ENCODE measurements around the gene AMPD3. TPM values are rescaled to one million over a fixed set of nuclear protein-coding genes. Genes with fewer than 3 reads are reported as not detected.

The AMPD3 gene
- polyA plus RNA-seq, 1 donor, result 5.0 TPM

DNA sequence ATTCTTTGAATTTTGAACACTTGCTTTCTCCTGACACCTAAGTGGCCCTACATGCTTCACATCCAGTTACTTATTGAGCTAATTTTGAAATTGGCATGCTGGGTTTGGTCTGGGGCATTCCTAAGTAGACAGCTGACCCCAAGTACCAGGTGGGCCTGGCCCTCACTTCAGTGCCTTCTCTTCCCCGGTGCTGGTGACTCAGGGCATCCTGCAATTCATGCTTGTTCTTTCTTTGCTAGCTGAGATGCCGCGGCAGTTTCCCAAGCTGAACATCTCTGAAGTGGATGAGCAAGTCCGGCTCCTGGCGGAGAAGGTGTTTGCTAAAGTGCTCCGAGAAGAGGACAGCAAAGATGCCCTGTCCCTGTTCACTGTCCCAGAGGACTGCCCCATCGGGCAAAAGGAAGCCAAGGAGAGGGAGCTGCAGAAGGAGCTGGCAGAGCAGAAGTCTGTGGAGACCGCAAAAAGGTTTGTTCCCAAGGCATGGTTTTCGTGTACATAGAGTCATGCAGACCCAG, 6.3 kb downstream of the AMPD3 start:
- DNase-seq, result no peak

DNA sequence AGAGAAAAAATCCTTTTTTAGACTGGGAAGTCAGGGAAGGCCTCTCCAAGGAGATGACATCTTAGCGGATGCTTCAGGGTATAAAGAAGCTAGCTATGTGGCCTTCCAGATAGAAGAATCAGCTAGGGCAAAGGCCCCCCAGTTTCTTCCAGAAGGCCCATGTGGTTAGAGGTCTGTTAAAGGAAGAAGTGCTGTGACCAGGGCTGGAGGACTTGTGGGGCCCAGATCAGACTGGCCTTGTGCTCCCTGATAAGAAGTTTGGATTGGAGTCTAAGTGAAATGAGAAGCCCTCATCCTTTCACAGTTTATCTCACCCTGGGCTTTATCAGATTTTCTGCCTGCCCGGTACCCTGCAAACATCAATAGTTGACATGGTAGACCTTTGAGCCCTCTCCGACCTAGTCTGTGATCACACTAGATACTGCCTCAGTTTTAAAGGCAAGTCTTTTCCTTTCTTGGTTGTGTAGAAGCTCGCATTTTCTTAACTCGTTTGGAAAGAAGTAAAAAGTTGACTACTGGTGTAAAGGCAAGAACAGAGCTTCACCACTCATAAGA, 7.8 kb downstream of the AMPD3 start:
- no peak for DNase-seq

DNA sequence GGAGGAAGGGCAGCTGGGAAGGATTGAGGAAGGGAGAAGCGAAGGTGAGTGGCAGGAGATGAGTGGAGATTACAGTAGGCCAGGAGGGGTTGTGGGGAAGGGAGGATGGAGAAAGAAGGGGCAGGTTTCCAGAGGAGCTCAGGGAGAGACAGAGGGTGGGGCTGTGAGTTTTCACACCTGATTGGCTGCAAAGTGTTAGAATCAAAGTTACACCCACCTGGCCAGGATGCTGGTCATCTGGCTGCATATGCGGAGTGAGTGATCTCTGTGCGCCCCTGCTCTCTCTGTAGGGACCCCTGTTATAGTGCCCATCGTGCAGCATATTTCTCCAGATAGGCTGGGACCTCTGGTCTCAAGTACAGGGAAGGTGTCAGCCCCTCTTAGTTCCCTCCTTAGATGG, 18.3 kb downstream of the AMPD3 start:
- DNase-seq, result no peak

DNA sequence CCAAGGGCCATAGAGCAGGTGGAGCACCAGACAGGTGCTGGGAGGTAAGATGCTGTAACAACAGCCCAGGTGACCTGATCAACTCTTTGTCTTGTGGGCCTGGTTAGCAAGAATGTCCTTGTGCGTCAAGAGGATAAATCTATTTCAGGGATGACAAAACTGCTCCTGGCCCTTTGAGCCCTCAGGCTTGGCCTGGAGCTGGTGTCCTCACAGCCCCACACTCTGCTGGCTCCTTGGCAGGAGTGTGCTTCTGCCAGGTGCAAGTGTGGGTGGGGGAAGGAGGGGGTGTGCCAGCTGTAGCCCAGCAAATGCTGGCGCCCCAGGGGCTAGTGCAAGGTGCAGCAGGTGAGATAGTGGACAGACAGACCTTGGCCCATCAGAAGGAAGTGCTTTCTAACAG, 19.5 kb downstream of the AMPD3 start:
- DNase-seq, result no peak

DNA sequence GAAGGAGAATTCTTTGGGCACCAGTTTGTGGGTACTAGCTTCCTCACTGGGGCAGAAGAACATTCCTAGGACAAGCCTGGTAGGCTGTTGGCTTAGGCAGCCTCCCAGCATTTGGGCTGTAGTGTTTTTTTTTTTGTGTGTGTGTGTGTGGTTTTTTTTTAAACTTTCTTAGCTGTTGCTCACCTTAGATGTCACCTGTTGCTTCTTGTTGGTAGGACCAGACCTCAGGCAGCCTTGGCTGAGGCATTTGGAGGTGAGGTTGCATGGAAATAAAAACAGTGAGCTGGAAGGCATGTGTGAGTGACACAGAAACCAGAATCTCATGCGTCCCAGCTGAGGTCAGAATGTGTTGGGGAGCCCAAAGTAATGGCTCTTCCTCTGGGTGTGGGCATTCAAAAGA, 21.3 kb downstream of the AMPD3 start:
- no peak for DNase-seq

DNA sequence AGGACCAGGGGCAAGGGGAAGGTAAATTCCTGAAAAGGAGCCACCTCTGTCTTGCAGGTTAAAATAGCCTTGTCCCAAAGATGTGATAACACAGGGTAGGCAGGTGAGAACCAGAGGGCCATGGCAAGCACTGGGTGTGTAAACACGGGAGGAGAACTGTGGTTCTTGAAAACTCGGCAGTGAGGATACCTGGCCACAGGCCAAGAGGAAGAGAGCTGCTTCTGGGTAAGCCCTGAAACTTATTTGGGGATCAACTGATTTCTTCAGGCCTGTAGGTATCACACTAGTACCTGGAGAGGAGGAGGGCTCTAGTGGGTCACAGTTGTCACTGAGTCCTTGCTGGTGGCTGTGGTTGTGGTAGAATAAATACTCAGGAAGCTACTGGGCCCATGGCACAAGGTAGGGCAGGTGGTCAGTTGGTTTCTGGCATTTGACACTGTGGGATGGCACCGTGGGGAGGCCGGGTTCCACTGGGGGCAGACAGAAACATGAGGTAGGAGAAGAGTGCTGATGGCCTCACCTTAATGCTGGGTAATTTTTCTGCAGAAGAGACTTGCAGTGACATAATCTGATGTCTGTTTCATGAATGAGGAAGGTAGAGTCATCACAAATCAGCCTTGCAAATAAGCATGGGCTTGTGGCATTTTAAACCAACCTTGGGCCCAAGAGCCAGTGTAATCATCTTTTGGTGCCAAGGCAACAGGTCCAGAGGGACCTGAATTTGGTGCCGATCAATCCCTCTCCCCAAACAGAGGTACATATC, 22.0 kb downstream of the AMPD3 start:
- DNase-seq, result no peak

DNA sequence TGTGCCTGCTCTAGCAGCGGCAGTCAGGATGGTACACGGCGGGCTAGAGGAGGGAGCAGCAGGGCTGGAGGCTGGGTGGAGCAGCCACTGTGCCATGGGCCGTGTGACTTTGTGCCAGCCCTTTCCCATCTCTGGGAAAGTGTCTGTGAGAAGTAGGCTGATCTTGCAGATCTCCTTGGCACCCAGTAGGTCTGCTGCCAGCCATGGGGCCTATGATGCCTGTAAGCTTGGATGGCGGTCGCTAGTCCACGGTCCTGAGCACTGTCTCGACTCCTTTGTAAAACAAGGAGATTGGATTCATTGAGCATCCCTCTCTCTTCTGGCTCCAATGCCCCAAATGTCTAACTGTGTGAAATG, 22.6 kb downstream of the AMPD3 start:
- no peak for DNase-seq

DNA sequence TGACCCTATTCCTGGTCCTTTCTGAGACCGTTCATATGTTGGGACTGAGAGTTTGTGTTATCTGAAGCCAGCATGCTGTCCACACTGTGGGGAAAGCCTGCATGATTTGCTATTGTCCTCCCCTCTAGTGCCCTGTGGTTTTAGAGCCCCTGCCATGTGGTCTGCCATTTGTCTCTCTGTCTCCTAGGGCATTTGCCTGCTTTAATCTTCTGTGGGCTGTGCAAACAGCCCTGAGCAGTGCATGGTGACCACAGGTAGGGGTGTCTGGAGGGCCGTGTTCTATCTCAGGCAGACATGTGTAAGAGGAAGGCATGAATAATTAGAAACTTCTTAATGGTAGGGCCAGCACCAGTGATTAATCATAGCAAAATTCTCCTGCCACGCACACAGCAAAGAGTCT, 23.0 kb downstream of the AMPD3 start:
- DNase-seq, result no peak

DNA sequence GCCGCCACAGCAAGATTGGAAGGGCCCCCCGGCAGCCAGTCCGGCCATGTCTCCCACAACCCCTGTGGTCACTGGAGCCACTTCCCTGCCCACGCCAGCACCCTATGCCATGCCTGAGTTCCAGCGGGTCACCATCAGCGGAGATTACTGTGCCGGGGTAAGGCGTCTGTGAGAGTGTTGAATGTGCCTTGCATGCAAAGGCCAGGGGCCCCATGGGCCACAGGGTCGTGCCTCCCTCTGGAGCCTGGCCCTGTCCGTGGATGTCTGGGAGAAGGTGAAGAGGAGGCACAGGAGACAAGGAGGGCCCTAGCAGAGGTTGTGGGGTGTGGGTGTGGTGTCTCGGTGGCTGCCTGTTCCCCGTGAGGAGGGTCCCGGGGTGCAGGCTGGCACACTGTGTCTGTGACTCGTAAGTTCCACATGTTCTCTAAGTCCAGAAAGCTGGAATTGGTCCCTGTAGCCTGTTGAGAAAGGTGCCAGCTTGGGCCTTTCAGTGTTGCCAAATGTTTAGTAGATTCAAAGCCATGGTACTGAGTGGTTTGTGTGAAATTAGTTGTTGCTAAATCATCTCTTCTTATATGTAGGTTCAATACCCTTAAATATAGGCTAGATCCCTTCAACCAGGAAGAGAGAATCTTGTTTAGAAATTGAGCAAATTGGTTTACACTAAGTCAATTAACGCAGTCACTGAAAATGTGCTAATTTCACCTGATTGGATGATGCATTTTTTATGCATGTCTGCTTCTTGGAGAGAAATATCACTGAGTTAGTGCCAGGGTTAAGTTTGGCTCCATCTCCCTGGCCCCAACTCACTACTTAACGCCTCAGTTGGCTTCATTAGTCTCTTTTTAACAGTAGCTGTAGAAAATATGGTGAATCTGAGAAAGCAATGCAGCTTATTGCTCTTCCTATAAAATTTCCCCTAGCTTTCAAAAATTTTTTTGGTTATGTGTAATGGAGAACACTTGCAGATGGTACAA, 23.8 kb downstream of the AMPD3 start:
- no peak for DNase-seq

DNA sequence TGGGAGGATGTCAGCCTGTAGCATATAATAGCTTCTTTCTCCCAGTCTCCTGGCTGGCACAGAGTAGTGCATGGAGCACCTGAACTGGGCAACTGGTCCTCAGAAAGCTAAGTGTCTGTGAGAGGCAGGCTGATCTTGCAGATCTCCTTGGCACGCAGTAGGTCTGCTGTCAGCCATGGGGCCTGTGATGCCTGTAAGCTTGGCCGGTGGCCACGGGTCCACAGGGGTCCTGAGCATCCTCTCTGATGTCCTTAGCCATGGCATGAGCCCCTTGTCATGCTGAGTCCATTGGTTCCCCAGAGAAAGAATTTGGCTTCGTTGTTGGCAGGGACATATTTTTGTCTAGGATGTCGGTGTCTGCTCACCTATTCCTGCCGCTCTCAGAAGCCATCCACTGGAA, 25.0 kb downstream of the AMPD3 start:
- no peak for DNase-seq

DNA sequence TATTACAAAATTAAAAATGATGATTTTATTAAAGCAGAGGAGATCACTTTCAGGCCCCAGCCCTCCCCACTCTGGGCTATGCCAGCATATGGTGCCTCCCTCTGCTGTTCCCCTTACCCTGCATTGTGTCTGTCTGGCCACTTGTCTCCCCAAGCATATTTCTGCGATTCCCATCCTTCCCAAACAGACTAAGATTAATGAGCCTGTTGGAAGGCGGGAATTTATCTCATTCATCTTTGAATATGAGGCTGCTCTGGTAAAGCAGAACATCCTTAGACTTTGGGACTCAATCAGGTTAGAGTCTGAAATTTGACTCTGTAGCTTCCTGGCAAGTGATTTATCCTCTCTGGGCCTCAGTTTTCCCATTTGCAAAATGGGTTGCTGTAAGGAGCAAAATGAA, 25.7 kb downstream of the AMPD3 start:
- no peak for DNase-seq

DNA sequence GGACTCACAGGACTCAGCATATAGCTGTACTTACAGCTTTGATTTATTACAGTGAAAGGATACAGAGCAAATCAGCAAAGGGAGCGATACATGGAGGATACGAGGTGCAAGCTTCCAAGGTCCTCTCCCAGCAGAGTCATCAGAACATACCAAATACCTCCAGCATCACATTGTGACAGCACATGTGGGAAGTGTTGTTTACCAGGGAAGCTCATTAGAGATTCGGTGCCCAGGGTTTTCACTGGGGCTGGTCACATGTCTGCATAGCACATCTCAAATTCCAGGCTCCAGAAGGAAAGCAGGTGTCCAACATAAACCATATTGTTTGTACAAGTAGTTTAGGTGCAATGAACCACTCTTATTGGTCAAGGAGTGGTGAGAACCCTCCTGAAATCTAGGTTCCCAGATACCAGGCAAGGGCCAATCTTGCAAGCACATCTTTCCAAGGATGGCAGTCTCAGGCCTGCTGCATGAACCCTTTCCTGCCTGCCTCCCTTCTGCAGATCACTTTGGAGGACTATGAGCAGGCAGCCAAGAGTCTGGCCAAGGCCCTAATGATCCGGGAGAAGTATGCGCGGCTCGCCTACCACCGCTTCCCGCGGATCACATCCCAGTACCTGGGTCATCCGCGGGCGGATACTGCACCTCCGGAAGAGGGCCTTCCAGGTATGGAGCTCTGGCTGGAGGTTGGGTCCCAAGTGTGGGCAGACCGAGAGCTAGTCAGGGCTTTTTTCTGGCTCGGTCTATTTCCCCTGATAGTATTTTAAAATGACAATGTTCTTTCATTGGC, 26.7 kb downstream of the AMPD3 start:
- DNase-seq, result no peak

DNA sequence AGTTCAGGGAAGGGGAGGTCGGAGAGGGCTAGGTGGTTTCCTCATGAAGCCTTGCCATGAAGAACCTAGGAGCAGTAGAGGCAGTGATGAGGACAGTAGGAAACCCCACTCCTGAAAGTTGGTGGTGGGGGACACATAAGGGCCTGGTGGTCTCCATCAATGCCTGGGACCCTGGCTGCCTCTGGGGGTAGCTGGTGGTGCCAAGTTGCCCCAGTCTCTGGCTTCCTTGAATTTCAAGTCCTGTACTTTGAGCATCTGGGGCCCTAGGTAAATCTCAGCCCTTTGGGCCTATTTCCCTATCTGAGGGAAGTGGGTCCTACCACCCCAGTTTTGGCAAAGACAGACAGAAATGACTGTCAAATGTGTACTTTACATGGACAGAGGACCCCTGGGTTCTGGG, 28.1 kb downstream of the AMPD3 start:
- no peak for DNase-seq

DNA sequence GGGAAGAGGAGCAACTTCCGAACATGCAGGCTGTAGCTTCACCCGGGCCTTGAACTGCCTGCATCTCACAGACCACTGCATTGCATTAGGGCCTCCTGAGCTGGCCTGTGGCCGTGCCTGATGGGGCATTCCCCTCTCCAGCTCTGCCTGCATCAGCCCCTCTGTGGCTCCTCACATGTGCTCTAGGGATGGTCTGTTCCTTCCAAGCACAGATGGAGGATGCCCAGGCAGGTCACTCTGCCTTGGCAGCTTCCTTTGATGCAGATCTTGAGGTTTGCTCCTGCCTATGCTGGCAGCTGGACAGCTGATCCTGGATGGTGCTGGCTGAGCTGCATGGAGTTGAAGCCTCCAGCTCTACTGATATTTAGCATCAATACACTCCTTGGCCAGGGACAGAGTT, 28.5 kb downstream of the AMPD3 start:
- DNase-seq, result no peak

DNA sequence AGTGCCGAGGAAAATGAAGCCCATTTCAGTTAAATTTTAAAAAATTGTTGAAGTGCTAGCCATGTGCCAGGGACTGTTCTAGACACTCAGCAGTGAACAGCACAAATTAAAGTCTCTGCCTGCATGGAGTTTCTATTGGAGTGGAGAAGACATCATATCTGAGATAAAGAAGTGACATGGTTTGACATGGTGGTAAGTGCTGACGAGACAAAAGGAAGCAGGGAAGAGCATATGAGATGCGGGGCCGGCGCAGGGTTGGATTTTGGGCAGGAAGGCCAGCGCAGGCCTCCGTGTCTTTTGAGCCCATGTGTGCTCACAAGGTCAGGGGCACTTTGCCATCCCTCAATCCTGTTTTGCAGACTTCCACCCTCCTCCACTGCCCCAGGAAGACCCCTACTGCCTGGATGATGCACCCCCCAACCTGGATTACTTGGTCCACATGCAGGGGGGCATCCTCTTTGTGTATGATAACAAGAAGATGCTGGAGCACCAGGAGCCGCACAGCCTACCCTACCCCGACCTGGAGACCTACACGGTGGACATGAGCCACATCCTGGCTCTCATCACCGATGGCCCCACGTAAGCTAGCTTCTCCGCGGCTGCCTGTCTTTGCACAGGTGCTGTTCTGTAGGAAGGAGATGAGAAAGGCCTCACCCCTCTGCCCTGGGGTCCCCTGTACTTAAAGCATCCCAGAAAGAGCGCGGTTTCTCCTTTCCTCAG, 29.6 kb downstream of the AMPD3 start:
- no peak for DNase-seq

DNA sequence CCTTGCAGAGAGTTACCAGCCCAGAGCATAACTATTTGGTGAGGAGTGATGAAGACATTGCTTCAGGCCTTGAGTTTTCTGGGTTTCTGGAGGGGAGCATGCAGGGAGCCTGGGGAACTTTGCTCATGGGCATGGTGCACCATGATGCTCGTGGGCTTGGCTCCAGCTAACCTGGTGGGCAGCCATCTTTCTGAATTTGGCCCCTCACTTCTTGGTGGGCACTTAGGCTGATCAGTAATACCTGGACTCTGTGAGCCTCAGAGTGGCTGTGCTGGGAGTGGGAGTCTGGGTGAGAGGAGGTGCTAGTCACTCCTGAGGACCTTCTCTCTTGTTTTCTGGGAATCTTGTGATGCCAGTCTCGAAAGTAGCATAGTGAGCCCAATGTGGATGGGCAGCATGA, 30.6 kb downstream of the AMPD3 start:
- DNase-seq, result no peak

DNA sequence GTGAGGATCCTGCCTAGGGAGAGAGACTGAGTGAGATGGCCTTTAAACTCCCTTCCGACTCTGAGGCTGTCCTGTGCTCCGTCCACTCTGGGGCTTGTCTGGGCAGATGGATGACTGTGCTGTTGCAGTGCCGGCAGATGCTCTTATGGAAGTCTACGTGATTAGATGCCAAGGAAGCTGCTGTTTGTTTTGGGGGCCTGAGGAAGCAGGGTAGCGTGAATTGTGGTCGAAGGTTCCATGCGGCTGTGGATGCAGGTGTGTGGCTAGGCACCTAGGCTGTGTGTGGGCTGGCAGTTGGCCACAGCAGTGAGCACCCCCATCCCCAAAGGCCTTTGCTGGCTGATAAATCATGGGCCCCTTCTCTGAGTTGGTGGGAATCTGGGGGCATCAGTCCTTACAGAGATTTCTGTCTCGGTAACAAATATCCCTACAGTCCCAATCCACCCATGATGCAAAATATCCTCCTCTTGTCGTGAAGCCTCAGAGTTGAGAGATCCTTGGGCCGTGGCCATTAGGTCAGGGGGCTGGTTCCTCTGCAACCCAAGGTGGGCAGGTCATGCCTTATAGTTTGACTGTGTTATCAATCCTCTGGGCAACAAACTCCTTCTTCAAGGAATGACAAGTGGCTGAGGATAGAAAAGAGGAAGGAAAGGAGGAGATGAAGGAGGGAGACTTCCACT, 31.2 kb downstream of the AMPD3 start:
- DNase-seq, result no peak

DNA sequence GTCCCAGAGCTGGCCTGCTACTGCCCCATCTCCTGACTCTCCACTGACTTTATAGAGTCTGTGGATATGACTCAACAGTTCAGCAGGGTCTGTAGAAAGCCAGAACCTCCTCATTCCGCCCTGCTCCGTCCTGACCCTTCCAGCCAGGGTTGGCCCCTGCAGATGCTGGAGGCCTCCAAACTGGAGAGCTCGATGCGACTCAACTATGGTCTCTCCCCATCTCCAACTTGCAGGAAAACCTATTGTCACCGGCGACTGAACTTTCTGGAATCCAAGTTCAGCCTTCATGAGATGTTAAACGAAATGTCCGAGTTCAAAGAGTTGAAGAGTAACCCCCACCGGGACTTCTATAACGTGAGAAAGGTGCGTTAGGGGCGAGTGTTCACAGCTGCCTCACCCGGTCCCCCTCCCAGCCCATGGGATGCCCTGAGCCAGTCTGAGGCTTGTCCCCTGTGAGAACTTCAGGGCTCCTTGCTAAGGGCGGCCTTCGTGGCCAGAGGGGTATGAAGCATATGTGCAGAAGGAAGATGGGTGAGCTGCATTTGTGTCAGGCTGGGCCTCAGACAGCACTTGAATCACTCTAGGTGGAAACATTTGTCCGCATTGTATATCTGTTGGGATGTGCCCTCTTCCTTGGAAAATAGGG, 32.1 kb downstream of the AMPD3 start:
- DNase-seq, result no peak

DNA sequence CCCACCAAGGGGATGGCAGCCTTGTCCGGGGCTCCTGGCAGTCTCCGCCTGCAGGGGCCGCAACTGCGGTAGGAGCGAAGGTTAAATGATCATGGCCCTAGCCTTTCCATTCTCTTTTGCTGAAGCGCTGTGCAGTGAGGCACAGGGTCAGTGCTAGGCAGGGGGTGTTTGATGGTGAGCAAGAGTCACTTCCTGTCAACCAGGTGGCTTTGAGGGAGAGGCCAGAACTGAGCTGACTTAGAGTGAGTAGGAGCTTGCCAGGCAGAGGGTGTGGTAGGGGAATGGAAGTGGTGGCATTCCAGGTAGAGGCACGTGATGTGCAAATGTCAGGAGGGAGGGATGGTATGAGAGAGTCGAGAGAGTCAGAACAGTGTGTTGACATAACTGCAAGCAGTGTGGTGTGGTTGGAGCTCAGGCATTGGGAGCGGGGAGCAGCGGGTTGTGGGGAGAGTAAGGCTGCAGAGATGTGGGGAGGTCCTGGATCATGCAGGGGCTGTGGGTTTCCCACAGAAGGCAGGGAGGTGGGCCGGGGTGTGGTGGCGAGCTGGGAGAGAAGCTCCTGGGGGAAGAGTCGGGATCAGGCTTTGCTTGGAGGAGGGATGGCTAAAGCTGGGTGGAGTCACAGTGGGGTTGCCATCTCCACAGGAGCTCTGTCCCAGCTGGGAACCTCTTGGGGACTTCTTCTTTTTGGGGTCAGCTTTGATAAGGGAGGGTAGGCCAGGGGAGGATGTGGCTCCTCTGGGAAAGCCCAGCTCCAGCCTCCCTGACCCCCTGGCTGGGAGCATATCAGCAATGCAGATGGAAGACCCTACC, 33.3 kb downstream of the AMPD3 start:
- DNase-seq, result no peak

All from hindlimb muscle (tissue), 1 donor.